Stimulated activated CD8-positive, alpha-beta memory T cell treated with anti-CD3 and anti-CD28 coated beads, Interleukin-7, amount 100 ng/mL, for 4 hours (primary cell): ENCODE data around the gene FSCN2.

Experiments
- DNase-seq, 2 donors: peaks; one replicate each; pipeline ENCODE4 v3.0.0-alpha.2; 2020; ENCODE audit warnings: low read depth in 2 of 2

Gene FSCN2

GRCh38 chr17:81491181-81491581 is 37.0 kb upstream of the FSCN2 start:
- no peak for DNase-seq

- no peak for DNase-seq
These were observed 36.4 kb upstream of the FSCN2 start for GRCh38 chr17:81491761-81492160.

GRCh38 chr17:81492202-81492601 is 36.0 kb upstream of the FSCN2 start:
- DNase-seq: no peak

- no peak for DNase-seq
These were observed 35.5 kb upstream of the FSCN2 start for GRCh38 chr17:81492706-81493105.

- DNase-seq: no peak
These were observed 34.8 kb upstream of the FSCN2 start for GRCh38 chr17:81493198-81494038.

- no peak for DNase-seq
These were observed 33.4 kb upstream of the FSCN2 start for GRCh38 chr17:81494626-81495377.

GRCh38 chr17:81498953-81499600 is 29.1 kb upstream of the FSCN2 start:
- no peak for DNase-seq

GRCh38 chr17:81499601-81499970 is 28.6 kb upstream of the FSCN2 start:
- DNase-seq: no peak

- no peak for DNase-seq
These were observed 28.1 kb upstream of the FSCN2 start for GRCh38 chr17:81500047-81500446.

GRCh38 chr17:81502471-81503017 is 25.6 kb upstream of the FSCN2 start:
- DNase-seq: no peak

- DNase-seq: no peak
These were observed 24.6 kb upstream of the FSCN2 start for GRCh38 chr17:81503619-81504018.

GRCh38 chr17:81508639-81509206 is 19.5 kb upstream of the FSCN2 start:
- no peak for DNase-seq

GRCh38 chr17:81509207-81509971 is 18.8 kb upstream of the FSCN2 start:
- DNase-seq: no peak

- no peak for DNase-seq
These were observed 18.0 kb upstream of the FSCN2 start for GRCh38 chr17:81509972-81510784.

GRCh38 chr17:81510785-81511553 is 17.2 kb upstream of the FSCN2 start:
- no peak for DNase-seq

- DNase-seq: no peak
These were observed 16.7 kb upstream of the FSCN2 start for GRCh38 chr17:81511554-81511803.

- peak in 1 of 2 donors; percentile 41 for DNase-seq
These were observed 16.2 kb upstream of the FSCN2 start for GRCh38 chr17:81511804-81512561.

GRCh38 chr17:81512562-81513371 is 15.4 kb upstream of the FSCN2 start, which contains the start of gene ACTG1:
ACTG1 (minus strand) TSS chr17:81512799; CDS start chr17:81512354, 445 bp downstream.
- DNase-seq: peak; percentile 79 to 89
